Upper lobe of left lung (tissue), 4 donors: Measurements from ENCODE around the gene ADCY3.

Source experiments
- EP300 ChIP-seq, 4 donors: sonication (generic); formaldehyde crosslinking; IDR thresholded peaks; one replicate each; pipeline ENCODE4 v1.5.1; 2017; ENCODE audit warnings: antibody characterized with exemption in 4 of 4, control low read depth in 2 of 4
- POLR2A ChIP-seq, 4 donors: fragments of 450-650 bp; IDR thresholded peaks; one replicate each; pipeline ENCODE4 v1.5.1; 2016 to 2017; ENCODE audit warnings: antibody characterized with exemption in 4 of 4, mild to moderate bottlenecking in 2 of 4
- POLR2AphosphoS5 ChIP-seq, 2 donors: sonication (generic); formaldehyde crosslinking; IDR thresholded peaks; one replicate each; pipeline ENCODE4 v1.5.1; 2017; ENCODE audit warnings: antibody characterized with exemption in 2 of 2
- TF ChIP-seq, protein P1 (sequence below), 6 experiments: fragments of 450-650 bp in 4 of 6; fragments of 200-600 bp in 2 of 6; sonication (generic) in 2 of 6; IDR thresholded peaks; one replicate each; pipeline ENCODE4 v1.5.1; 2016 to 2019; ENCODE audit warnings: antibody characterized with exemption in 6 of 6

DNA sequence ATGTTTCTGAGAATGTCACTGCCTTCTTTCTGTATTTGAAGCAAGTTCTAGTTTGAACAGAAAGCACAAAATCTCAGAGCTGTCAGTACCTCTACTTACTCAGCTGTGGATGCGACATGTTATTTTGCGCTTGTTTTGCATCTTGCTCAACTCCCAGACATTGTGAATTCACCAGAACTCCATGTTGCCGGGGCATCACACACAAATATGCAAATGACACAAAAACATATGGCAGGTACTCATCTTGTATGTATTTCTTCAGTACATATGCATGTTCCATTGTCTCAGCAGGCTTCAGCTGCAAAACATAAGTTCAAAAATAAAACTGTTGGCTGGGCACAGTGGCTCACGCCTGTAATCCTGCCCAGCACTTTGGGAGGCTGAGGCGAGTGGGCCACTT lies 30.8 kb downstream of the ADCY3 start:
- TF ChIP-seq, protein P1, sequence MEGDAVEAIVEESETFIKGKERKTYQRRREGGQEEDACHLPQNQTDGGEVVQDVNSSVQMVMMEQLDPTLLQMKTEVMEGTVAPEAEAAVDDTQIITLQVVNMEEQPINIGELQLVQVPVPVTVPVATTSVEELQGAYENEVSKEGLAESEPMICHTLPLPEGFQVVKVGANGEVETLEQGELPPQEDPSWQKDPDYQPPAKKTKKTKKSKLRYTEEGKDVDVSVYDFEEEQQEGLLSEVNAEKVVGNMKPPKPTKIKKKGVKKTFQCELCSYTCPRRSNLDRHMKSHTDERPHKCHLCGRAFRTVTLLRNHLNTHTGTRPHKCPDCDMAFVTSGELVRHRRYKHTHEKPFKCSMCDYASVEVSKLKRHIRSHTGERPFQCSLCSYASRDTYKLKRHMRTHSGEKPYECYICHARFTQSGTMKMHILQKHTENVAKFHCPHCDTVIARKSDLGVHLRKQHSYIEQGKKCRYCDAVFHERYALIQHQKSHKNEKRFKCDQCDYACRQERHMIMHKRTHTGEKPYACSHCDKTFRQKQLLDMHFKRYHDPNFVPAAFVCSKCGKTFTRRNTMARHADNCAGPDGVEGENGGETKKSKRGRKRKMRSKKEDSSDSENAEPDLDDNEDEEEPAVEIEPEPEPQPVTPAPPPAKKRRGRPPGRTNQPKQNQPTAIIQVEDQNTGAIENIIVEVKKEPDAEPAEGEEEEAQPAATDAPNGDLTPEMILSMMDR (IDR thresholded peaks at IDR 0.05), result no peak
- TF ChIP-seq POLR2AphosphoS5 (IDR thresholded peaks at IDR 0.05), result no peak
- TF ChIP-seq EP300 (IDR thresholded peaks at IDR 0.05), result no peak
- no peak for TF ChIP-seq POLR2A (IDR thresholded peaks at IDR 0.05)
